ENCODE measurements around the gene NACC2.

DNA sequence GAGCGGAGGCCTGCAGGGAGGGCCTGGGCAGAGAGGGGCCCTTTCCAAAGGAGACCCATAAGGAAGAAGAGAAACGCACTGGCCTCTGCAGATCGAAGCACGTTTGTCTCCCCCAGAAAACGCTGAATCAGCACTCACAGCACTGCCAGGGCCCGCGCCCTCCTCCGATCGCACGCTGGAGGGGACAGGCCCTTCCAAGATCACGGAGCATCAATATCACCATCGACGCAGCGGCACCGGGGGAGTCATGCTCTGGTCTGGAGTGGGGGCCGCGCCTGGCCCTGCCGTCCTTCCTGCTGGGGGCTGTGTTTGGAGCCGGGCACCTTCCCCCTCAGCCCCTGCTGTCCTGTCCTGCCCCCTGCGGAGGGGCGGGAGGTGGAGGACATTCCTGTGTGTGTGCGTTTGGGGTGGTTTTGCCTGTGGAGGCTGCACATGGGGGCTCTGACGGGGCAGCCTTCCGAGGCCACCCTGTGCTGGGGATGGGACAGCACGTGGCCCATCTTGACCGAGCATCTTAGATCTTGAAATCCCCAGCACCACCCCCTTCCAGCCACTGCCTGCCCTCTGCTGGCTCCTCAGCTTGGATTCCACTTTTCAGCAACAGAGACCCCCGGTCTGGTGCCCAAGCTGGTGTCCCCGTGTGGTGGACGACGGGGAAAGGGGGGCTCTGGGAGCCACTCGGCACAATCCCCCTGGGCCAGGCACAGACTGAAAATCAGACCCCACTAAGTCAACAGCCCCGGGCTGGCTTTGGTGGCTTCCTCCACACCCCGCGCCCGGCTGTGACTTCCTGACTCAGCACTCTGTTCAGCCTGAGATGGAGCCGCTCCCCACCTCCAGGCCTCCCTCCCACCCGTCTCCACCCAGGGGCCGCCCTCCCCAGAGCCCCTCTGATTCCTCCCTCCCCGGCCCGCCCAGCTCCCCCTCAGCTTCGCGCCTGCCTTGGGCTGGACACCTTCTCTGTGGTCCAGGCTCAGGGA lies 15.3 kb upstream of the NACC2 start:
- TF ChIP-seq, protein P1, sequence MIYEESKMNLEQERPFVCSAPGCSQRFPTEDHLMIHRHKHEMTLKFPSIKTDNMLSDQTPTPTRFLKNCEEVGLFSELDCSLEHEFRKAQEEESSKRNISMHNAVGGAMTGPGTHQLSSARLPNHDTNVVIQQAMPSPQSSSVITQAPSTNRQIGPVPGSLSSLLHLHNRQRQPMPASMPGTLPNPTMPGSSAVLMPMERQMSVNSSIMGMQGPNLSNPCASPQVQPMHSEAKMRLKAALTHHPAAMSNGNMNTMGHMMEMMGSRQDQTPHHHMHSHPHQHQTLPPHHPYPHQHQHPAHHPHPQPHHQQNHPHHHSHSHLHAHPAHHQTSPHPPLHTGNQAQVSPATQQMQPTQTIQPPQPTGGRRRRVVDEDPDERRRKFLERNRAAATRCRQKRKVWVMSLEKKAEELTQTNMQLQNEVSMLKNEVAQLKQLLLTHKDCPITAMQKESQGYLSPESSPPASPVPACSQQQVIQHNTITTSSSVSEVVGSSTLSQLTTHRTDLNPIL (CRISPR knock-in tag; IDR thresholded peaks at IDR 0.05; ENCODE audit: low read depth): no peak
- TF ChIP-seq TCF4 (CRISPR knock-in tag; IDR thresholded peaks at IDR 0.05; ENCODE audit: borderline replicate concordance) (no peak), ZNF565 (CRISPR knock-in tag; conservative IDR thresholded peaks at IDR 0.05; ENCODE audit: low read depth) (no peak), ZNF70 (CRISPR knock-in tag; IDR thresholded peaks at IDR 0.05) (no peak), PPARA (CRISPR knock-in tag; IDR thresholded peaks at IDR 0.05; ENCODE audit: borderline replicate concordance) (no peak), GLIS3 (CRISPR knock-in tag; IDR thresholded peaks at IDR 0.05) (no peak), ARNTL (CRISPR knock-in tag; IDR thresholded peaks at IDR 0.05; ENCODE audit: borderline replicate concordance, low read depth) (no peak), ZC3H10 (CRISPR knock-in tag; IDR thresholded peaks at IDR 0.05) (no peak), ESRRG (CRISPR knock-in tag; IDR thresholded peaks at IDR 0.05) (no peak), RARB (CRISPR knock-in tag; IDR thresholded peaks at IDR 0.05) (no peak)
- TF ChIP-seq, protein P2, sequence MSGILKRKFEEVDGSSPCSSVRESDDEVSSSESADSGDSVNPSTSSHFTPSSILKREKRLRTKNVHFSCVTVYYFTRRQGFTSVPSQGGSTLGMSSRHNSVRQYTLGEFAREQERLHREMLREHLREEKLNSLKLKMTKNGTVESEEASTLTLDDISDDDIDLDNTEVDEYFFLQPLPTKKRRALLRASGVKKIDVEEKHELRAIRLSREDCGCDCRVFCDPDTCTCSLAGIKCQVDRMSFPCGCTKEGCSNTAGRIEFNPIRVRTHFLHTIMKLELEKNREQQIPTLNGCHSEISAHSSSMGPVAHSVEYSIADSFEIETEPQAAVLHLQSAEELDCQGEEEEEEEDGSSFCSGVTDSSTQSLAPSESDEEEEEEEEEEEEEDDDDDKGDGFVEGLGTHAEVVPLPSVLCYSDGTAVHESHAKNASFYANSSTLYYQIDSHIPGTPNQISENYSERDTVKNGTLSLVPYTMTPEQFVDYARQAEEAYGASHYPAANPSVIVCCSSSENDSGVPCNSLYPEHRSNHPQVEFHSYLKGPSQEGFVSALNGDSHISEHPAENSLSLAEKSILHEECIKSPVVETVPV (CRISPR knock-in tag; IDR thresholded peaks at IDR 0.05): no peak
- TF ChIP-seq, protein P3, sequence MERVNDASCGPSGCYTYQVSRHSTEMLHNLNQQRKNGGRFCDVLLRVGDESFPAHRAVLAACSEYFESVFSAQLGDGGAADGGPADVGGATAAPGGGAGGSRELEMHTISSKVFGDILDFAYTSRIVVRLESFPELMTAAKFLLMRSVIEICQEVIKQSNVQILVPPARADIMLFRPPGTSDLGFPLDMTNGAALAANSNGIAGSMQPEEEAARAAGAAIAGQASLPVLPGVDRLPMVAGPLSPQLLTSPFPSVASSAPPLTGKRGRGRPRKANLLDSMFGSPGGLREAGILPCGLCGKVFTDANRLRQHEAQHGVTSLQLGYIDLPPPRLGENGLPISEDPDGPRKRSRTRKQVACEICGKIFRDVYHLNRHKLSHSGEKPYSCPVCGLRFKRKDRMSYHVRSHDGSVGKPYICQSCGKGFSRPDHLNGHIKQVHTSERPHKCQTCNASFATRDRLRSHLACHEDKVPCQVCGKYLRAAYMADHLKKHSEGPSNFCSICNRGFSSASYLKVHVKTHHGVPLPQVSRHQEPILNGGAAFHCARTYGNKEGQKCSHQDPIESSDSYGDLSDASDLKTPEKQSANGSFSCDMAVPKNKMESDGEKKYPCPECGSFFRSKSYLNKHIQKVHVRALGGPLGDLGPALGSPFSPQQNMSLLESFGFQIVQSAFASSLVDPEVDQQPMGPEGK (CRISPR knock-in tag; IDR thresholded peaks at IDR 0.05; ENCODE audit: borderline replicate concordance): no peak
